GM10847 (cell line): ENCODE results near the gene TJAP1.

Experiments
- POLR2A ChIP-seq: IDR thresholded peaks from 2 replicates; pipeline ENCODE4 v1.6.1; 2011; ENCODE audit not compliant: insufficient read length; ENCODE audit errors: extremely low read depth

TJAP1 gene

DNA sequence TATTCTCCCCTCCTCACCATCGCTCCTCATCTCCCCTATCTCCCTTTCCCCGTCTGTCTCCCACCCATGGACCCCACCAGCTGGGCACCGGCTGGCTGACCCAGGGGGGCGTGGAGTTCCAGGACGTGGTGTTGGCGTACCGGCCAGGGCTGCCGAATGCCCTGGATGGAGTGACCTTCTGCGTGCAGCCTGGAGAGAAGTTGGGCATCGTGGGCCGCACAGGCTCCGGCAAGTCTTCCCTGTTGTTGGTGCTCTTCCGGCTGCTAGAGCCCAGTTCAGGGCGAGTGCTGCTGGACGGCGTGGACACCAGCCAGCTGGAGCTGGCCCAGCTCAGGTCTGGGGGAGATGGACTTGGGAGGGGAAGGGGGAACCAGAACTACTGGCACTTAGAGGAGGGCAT, 29.8 kb upstream of the TJAP1 start:
- no peak for TF ChIP-seq POLR2A

DNA sequence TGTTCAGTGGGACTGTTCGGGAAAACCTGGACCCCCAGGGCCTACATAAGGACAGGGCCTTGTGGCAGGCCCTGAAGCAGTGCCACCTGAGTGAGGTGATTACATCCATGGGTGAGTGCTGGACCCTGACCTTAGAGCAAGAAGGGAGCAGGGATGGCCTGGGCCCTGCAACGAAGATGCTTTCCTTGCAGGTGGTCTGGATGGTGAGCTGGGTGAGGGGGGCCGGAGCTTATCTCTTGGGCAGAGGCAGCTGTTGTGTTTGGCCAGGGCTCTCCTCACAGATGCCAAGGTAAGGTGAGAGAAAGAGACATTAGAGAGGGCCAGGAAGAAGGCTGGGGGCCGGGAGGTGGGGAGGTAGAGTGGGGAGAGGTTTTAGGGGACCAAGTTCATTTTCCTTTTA, 28.5 kb upstream of the TJAP1 start:
- TF ChIP-seq POLR2A, result no peak

DNA sequence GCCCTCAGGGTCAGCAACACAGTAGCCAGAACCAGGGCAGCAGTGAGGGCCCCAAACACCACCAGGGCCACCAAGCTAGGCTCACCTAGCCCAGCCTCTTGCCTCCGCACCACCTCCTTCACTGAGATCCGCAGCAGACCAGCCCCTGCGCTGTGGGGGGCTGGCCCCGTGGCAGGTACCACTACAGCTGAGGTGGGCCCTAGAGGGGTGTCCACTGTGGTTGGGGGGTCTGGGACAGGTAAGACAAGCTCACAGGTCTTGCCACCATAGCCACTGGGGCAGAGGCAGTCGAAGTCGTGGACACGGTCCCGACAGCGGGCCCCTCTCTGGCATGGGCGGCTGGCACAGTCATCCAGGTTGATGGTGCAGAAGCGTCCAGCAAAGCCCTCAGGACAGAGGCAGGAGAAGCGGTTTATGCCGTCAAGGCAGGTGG, 26.7 kb upstream of the TJAP1 start:
- no peak for TF ChIP-seq POLR2A

DNA sequence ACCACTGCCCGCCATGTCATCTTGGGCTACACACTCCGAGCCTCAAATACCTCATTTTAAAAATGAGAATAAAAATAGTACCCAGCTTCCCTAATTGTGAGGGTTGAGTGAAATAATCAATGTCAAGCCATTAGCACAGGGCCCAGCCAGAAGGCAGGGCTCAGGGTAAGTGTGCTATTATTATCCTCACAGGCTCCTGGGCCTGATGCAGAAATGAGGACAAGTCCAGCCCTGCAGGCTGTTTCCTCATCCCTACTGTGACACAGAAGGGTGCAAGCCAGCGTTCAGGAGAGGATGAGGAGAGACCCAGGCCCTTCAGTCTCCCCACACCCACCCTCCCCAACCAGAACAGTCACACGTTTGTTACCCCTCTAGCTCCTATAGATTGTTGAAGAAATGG, 26.0 kb upstream of the TJAP1 start:
- TF ChIP-seq POLR2A, result no peak

DNA sequence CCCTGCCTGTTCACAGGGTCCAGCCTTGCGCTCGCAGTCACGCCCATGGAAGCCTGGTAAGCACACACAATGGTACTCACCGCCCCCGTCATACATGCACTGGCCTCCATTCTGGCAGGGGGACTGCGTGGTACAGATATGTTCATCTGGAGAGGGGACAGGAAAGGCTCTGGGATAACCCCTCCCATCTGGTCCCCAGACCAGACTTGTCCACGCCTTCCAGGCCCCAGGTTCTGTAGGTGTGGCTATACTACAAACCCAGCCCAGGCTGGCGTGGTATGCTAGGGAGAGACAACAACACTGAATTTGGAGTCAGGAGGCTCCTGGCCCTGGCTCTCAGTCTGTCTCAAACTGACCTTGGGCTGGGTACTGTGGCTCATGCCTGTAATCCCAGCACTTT, 25.4 kb upstream of the TJAP1 start:
- TF ChIP-seq POLR2A, result no peak

DNA sequence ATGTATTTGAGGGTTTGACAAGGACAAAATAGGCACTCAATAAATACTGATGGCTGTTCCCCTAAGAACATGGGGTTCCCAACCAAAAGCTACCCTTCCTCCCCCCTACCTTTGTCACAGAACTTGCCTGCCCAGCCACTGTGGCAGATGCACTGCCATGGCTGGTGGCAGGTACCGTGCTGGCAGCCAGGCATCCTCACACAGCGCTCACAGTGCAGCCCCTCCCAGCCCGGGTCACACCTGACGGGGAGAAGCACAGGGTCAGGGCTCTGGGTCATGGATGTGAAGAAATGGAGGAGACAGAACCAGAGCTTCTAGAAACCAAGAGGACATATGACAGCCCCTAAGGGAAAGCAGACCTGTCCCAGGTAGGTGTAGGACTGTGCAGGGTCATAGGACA, 24.5 kb upstream of the TJAP1 start:
- no peak for TF ChIP-seq POLR2A

DNA sequence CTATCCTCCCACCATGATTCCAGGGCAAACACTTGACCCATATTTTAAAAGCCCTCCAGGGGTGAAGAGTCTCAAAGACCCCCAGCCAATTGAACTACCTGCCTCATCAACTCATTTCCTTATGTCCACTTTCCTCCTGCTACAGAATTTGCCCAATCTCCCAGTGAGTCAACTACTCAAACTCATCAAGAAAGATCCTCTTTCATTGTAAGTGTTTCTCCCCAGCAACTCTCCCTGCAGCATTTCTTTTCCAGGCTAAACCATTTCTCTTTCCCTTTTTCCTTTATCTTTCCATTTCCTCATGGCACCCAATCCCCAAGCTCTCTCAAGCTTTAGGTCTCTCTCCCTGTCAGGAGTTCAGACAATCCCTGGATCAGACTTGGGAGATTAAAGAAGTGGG, 23.5 kb upstream of the TJAP1 start:
- TF ChIP-seq POLR2A, result no peak

DNA sequence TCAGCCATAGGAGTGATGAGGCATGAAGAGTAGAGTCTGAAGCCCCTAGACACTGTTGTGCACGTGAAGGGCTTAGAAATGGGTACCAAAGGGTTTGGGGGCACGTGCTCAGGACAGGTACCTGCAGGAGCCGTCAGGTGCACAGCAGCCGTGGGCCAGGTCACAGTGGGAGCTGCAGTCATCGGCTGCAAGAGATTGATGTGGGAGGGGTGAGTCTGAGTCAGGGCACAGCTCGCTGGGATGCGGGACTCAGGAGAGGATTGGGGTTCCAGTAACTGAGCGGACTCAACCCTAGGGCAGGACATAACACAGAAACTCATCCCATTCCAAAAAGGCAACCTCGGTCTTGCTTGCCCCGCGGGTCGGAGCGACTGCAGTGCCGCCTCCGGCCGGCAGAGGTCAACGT, 23.1 kb upstream of the TJAP1 start:
- no peak for TF ChIP-seq POLR2A

DNA sequence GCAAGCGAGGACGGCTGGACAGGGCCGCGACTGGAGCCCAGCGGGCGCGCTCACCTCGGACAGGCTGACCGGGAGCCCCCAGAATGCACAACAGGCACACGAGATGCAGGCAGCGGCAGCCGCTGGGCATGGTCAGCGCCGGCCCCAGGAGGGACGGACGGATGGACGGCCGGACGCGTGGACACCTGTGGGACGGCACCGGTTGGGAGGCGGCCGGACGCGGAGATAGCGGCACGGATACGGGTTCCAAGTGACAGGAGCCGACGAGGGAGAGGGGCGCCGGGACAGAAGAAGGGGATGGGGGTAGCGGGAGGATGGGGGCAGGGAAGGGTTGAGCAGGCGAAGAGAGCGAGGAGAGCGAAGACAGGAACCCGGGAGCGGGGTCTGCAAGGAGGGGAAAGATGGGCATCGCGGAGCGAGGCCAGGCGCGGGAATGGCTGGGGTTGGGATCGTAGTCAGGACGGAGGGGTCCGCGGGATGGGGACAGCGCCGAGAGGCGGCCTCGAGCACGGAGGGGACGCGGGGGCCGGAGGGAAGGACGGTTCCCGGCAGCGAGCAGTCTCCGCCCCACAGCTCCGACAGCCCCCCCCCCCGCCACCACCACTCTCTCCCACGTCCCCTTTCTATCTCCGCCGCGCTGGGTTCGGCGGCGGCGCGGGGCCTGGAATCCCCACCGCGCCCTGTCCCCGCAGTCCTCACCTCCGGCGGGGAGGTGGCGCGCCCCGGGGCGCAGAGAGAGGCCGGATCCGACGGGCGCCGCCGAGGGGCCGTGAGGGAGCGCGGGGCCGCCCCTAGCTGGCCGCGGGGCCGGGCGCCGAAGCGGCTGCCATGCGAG, 22.5 kb upstream of the TJAP1 start:
- no peak for TF ChIP-seq POLR2A

DNA sequence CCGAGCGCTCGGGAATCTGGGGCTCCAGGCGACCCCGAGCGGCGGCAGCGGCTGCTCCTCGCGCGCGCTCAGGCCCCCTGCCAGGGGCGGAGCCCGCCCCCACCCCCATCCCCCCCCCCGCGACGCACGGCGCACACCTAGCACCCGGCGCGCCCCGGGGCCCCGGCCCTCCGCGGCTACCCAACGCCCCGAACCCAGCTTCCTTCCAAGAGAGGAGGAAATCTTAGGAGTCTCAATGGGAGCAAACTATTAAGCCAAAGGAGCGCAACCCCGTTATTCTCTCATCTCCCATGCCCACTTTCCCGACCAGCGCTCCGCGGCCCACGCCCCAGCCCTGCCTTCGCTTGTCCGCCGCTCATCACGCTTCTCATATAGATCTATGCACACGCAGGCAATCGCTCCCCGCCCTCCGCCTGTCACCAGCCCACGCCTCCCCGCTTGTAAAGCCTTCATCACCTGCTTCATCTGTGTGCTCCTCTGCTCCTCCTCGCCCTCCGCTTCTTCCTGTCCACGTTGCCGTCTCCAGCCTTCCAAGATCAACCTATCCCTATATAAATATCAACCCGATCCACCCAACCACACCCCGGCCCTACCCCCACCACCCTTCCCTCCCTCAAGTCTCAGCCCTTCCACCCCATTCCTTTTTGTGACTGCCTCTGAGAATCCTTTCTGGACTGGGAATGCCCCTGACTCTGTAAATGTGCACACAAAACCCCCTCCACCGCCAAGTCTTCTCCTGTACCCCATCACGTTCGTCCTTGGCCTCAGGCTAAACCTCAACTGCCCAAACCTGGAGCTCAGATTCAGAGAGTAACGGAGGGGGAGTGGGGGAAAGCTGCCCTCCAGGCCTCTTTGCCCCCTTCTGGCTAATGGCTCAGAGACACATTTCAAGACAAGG, 21.6 kb upstream of the TJAP1 start, which contains the start of gene DLK2:
Gene DLK2 (minus strand): TSS at position 18 of the 898 bp plus-strand sequence. CDS start 723 bp downstream, outside the sequence.
- no peak for TF ChIP-seq POLR2A

DNA sequence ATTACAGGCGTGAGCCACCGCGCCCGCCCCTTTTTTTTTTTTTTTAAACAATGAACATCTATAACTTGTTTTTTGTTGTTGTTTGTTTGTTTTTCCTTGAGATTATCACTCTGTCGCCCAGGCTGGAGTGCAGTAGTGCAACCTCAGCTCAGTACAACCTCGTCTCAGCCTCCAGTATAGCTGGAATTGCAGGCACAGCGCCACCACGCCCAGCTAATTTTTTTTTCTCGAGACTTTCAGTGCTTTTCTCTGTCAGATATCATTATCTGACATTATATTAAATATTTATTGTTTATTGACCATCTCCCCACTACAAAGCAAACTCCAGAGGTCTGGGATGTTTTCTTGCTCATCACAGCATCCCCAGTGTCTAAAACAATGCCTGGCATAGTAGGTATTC, 19.7 kb upstream of the TJAP1 start:
- no peak for TF ChIP-seq POLR2A

DNA sequence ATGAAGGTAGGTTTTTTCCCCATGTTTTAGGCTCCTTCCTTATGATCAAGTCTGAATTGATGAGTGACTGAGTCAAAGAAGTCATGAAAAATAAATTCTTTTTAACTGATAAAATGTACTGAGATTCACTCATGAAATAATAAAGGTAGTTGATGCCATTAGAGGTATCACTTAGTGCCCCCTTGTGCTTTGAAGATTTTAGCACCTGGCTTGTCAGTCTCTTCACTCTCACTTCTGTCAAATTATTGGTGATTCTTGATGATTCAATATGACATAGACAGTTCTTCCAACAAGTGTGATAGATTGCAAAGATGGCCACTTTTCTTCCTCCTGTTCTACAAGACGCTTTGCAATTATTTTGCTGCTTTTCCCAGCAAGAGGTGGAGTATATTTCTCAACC, 17.8 kb upstream of the TJAP1 start:
- no peak for TF ChIP-seq POLR2A

DNA sequence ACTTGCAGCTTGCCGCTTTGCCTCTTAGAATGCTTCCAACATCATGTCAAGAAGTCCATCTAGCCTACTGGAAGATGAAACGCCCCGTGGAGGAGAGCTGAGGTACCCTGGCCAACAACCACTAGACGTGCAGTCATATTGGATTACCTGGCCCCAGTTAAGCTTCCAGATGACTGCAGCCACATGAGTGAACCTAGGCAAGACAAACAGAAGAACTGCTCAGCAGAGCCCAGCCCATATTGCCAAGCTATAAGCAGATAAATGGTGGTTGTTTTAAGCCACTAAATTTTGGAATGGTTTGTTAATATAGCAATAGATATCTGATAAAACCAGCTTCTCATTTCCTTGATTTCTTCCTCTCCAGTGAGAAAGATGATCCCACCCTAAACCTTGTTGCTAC, 17.3 kb upstream of the TJAP1 start:
- no peak for TF ChIP-seq POLR2A

DNA sequence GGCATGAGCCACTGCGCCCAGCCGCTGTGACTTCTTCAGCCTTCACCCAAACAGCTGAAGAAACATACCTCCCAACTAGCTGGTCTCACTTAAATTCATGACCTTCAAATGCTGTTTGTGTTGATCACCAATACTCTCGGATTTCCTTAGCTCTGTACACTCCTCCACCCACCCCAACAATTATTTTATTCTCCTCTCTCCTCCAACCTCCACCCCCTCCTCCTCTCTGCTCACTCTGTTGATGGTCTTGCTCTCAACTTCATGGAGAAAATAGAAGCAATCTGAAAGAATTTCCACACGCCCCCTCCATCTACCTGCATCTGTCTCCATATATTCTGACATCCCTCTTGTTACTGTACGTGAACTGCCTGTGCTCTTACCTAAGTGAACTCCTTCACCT, 15.4 kb upstream of the TJAP1 start:
- no peak for TF ChIP-seq POLR2A

DNA sequence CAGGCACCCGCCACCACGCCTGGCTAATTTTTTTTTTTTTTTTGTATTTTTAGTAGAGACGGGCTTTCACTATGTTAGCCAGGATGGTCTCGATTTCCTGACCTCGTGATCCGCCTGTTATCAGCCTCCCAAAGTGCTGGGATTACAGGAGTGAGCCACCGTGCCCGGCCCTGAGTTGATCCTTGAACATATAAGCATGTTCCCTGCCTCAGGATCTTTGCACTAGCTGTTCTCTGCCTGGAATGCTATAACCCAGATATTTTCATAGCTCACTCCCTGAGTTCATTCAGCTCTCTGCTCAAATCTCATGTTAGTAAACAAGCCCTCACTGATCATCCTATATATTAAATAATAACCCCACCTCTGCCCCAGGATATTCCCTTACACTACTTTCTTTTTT, 13.0 kb upstream of the TJAP1 start:
- TF ChIP-seq POLR2A, result no peak

DNA sequence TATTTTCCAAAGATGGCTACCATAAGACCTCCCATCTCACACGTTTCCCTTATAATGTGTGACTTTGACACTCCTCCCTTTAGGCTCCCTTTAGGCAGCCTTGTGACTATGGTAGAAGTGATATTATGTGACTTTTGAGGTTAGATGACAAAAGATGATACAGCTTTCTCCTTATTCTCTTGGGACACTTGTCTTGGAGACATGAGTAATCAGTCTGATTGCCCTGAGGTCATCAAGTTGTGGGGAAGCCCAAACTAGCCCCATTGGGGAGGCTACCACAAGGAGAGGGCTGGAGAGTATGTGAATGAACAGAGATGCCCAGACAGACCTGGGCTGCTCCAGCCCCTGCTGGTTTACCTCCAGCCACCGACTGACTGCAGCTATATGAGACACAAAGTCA, 11.4 kb upstream of the TJAP1 start:
- no peak for TF ChIP-seq POLR2A
